G401.6 (cell line): Measurements from ENCODE around the gene THAP7.

Experiments
- FAIRE-seq: peaks from 2 replicates; lab custom pipeline; 2012; peaks lifted over from hg19 to GRCh38; lab: Jason Lieb, UNC

The THAP7 gene

DNA sequence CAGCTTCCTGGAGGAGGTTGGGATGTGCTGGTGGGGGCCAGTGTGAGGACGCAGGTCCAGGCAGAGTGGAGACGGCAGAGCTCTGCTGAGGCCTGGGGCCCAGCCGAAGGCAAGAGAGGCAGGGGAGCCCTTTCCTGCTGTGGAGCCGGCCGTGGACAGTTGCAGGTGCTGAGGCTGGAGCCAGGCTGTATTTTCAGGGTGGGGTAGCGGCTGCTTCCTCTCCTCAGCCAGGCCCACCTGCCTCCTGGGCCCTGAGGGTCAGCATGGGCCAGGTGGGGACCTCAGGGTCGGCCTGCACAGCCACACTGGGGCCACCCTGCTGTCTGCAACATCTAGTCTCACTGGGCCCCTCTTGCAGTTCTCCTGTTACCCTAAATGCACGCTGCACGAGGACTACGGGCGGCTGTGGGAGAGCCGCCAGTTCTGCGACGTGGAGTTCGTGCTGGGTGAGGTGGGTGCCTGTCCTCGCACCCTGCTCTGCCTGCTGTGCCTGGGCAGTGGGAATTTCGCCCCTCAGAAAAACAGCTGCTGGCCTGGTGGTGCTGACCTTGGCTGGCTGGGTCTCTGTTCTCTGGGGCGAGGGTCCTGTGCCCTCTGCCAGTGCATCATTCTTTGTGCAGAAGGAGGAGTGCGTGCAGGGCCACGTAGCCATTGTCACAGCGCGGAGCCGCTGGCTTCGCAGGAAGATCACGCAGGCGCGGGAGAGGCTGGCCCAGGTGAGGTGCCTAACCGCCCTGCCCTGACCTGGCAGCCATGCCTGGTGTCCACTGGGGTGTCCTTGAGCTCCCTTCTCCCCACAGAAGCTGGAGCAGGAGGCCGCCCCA, 8.4 kb downstream of the THAP7 start:
- FAIRE-seq = no peak

DNA sequence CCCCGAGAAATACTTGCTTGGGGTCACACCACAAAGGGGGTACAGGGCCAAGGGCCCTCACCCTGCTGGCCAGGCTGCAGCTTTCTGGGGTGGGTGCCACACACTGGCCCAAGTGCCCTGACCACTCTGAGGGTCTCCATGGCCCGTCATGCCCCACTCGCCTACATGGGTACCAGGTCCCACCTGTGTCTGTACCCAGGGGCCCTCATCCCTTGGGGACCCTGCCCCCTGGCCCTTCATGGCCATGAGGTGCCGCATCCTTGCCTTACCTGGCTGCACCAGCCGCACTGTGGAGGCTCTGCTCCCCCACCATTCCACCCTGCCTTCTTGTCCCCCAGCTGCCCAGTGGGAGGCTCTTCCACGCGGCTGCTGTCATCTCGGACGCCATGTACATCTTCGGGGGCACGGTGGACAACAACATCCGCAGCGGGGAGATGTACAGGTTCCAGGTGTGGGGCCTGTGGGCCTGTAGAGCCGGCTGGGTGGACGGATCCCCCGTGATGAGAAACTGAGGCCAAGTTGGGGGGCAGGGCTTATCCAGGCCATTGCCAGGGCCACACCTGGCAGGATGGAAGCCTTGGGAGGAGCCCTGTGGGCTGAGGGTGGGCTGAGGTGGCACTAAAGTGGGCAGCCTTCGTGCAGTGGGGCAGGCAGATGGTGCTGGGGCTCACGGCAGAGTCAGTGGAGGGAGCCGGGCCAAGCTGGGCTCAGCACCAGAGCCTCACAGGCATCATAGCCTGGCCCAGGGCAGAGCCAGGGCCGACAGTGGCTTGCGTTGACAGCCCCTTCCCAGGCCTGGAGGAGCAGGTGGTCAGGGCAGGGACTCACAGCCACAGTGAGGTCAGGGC, 9.2 kb downstream of the THAP7 start:
- FAIRE-seq = no peak

DNA sequence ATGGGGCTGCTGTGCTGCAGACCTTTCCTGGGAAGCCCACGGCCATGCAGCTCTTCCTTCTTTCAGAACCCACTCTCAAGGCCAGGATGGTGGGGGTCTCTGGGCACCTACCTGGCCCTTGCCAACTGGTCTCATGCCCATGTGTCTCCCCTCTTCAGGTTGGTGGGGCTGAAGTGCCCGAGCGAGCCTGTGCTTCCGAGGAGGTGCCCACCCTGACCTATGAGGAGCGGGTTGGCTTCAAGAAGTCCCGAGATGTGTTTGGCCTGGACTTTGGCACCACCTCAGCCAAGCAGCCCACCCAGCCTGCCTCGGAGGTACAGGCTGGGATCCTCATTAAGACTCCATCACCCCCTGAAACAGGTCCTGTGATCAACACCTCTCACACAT, 9.9 kb downstream of the THAP7 start:
- FAIRE-seq = no peak

DNA sequence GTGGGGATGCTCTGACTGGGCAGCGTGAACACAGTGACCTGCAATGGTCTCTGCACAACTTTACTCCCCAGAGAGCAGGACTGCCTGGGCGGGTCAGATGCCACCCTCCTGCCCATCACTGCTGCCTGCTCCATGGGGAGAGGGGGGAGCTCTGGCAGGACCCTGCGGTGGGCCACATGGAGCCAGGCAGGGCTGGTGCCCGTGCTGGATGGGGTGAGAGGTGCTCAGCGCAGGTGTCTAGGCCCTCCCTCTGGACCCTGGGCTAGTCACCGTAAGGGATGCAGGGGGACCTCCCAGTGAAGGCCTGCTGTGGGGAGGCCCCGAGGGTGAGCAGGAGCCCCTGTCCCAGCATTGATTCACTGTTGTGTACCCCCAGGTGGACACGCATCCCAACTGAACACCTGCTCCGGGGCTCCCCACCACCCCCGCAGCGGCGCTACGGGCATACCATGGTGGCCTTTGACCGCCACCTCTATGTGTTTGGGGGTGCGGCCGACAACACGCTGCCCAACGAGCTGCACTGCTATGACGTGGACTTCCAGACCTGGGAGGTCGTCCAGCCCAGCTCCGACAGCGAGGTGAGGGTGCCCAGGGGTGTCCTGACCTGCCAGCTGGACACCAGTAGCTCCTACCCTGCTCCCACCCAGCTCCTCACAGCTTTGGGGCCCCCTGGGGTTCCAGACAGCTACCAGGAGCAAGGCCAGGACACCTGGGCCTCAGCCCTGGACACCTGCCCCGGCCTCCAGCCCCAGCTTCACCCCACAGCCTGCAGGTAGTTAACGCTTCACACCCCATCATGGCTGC, 10.5 kb downstream of the THAP7 start:
- FAIRE-seq = no peak

DNA sequence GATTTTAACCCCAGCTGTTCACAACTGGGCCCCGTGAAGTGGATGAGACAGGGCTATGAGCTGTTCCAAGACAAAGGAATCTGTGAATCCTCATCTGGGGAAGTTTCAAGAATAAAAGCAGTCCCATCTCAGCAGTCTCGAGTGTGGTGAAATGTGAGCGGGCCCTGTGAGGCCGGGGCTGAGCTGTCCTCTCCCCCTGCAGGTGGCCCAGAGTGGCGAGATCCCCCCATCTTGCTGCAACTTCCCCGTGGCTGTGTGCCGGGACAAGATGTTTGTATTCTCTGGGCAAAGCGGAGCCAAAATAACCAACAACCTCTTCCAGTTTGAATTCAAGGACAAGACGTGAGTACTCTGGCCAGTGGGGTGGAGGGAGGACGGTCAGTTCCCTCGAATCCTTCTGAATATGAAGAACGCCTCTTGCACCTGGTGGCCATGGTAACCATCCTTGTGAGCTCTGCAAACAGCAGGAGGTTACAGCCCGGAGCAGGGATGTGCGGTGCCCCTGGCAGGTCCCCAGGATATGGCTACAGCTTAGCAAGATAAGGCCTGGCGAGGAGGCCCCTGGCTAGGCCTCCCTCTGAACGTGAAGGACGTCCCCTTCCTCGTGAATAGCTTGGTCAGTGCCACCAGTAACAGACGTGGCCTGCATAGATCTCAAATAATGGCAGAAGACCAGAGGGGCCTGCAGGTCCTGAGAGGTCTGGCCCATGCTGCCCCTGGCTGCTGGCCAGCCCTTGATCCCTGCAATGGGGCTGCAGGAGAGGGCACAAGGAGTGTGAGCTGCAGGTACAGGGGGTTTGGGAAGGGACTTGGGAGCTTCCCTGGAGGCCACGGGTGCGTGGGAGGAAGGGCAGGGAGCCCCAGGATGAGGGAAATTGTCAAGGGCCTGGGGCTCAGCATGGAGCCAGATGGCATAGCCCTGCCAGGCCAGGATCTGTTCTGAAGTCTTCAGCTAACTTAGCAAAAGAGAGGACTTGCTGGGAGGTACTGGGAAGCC, 11.4 kb downstream of the THAP7 start:
- no peak for FAIRE-seq

- FAIRE-seq = no peak
These were observed 12.4 kb downstream of the THAP7 start for GRCh38 chr22:20989323-20990138.

DNA sequence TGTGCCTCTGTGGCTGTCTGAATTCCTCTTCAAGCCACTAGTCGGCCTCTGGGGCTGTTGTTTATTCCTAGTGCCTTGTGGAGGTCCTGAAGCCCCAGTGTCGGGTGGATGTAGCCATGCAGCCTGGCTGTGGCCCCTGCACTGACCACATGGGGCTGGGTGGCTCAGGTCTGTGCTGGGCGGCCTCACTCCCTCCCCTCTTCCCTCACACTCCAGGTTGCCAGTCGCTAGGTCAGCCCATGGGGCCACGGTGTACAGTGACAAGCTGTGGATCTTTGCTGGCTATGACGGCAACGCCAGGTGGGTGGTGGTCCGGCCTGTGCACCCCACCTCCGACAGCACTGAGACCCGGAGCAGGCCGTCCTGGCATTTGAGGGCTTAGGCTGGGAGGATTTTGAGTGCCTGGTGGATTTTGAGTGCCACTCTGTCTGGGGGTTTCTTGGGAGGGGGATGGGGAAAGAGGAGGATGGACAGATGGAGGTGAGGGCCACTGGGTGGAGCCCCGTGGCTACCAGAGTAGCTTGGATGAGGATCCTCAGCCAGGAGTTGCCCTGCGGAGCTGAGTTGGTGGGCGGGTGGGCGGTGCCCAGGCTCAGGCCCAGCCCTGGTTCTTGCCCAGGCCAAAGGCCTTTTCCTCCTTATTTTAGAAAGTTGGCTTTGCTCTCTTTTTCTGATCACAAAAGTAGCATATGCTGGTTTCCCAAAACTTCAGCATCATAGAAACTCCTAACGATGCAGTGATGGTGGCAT, 13.2 kb downstream of the THAP7 start:
- no peak for FAIRE-seq

GRCh38 chr22:20987375-20987774, 14.5 kb downstream of the THAP7 start:
- FAIRE-seq = no peak

DNA sequence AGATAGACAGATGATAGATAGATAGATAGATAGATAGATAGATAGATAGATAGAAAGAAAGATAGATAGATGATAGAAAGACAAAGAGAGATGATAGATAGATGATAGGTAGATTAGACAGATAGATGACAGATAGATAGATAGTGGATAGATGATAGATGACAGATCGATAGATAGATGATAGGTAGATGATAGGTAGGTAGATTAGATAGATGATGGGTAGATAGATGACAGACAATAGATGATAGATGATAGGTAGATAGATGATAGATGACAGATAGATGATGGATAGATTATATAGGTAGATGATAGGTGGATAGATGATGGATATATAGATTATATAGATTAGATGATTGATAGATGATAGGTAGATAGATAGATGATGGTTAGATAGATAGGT, 15.6 kb downstream of the THAP7 start:
- FAIRE-seq = no peak

DNA sequence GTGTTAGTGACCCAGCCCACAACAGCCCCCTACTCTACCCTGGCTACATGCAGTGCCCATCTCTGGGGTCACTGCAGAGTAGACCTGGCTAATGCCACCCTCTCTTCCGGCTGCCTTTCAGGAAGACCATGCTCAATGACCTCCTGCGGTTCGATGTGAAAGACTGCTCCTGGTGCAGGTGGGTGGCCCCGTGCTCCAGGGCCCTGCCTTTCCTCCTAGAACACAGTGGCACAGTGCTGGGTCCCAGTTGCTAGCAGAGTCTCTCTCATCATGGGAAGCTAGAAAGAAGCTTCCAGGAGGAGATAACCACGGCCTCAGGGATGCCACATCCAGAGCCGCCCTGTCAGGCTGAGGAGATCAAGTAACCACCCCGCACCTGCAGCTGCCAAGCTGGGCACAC, 16.2 kb downstream of the THAP7 start:
- no peak for FAIRE-seq

DNA sequence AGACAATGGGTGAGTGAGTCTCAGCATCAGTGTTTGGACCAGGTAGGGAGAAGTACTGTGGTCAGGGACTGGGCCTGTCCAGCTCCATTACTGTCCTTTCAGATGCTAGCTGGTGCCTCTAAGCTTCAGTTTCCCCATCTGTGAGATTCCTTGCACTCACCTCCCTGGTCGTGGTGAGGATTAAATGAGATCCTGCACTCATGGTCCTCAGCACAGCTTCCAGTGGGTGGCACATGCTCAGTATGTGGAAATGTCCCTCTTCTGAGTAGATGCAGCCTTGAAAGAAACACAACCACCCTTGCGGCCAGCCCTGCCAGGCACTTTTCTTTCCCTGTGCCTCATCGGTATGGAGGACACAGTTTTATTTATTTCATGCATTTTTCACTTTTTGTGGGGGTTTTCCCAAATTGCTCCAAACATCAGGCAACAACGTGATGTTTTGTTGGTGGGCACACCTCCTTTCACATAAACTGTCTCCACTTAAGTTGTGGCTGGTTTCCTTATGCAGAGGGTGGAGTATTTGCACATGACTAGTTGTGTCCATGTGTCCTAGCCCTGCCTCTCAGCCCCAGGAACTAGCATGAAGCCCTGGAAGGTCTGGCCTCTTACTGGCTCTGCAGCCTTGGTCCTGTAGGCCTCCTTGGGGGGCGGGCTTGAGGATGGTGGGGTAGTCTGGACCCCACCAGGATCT, 18.7 kb downstream of the THAP7 start:
- no peak for FAIRE-seq

GRCh38 chr22:20982563-20982882, 19.4 kb downstream of the THAP7 start:
- FAIRE-seq = no peak

DNA sequence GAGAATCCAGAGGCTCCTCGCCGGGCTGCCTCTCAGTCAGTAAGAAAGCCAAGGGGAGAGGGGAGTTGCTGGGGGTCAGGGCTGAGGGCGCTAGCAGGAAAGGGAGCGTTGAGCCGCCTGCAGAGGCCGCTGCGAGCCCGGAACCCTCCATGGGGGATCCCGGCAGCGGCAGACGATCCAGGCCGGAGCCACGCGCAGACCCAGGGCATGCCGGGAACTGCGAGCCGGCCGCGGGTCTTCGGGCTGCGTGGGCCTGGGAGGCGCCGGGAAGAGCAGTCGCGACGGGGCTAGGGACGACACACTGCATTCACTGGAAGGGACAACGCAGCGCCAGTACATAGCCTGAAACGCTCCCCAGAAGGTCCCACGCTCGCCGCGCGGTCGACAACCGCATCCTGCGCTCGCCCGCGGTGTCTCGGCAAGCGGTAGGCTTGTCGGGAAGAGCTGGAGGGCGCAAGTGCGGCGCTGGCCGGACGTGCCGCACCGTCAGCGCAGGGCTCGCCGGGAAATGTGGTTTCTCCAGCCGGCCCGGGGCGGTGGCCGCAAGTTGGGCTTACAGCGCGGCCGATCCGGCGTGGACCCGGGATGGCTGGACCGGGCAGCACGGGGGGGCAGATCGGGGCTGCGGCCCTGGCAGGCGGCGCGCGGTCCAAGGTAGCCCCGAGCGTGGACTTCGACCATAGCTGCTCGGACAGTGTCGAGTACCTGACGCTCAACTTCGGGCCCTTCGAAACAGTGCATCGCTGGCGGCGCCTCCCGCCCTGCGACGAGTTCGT, 19.9 kb downstream of the THAP7 start, which contains the start of gene LZTR1:
Gene LZTR1 (plus strand): TSS at position 511 of the 776 bp plus-strand sequence. CDS start 75 bp downstream, at position 586.
- peak; percentile 27 for FAIRE-seq

DNA sequence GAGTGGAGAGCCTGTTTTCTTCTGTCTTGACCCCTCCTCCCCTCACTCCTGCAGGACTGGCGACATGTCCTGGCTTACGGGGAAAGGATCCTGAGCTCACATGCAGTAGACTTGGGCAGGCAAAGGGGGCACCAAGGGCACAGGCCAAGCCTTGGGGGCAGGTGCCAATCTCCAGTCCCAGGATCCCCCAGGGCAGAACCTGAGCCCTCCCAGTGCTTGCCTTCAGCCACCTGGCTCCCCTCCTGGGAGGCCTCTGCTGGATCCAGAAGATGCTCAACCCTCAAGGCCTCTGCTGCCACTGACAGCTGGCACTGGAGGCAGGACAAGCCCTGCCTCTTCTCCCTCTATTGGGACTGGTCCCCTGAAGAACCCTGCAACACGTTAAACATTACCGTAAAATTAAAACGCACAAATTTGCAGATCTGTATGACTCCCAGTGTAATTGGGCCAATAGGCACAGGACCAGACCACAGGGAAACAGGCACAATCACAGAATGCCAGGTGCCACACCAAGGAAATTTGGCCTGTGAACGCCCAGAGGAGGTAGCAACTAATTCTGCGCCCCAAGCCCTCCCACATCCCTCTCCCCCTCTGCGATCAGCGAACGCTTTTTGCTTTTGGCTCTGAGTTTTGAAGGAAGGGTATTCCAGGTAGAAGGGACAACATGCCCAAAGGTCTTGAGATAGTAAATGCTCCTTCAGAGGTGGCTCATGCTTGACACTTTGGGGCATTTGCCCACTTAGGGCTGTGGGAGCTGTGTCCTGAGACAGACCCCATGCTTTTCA, 20.8 kb downstream of the THAP7 start:
- no peak for FAIRE-seq

DNA sequence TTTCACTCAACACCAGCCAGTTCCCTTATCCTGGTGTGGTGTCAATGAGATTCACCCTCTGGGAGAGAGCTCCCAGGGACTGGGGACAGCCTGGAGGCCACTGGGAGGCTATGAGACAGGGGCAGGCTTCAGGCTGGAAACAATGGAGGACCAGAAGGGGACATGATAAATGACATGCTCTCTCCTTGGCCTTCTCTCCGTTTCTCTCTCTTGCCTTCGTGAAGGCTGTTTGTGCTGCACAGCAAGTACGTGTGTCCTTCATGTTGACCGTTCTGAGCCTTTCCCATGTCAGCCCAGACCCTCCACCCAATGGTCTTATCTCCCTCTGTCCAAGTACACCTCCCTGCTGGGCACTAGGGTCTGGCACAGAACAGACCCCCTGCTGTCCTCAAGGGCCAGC, 21.4 kb downstream of the THAP7 start:
- no peak for FAIRE-seq

DNA sequence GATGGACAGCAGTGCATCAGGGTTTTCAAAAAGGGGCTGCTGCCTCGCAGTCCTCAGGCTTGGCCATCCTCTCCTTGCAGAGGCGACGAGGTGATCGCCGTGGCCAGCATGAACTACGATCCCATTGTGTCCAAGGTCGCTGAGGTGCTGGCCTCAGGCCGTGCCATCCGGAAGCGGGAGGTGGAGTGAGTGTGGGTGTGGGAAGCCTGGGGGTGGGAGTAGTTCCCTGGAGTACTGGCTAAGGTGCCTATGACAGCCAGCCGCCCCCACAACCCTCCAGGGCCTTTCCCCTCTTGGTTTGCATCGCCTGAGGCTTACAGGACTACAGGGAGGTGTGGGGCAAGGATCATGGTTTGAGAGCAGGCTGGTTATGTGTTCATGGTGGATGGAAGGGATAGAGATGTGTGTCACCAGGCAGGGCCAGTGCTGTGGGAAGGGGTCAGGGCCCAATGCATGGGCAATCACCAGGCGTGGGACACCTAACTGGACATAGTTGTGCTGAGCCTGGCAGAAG, 21.9 kb downstream of the THAP7 start:
- FAIRE-seq = no peak

GRCh38 chr22:20979243-20979809, 22.6 kb downstream of the THAP7 start:
- no peak for FAIRE-seq
